Activated CD8-positive, alpha-beta T cell treated with anti-CD3 and anti-CD28 coated beads for 36 hours (primary cell): ENCODE data around the gene ARR3. TPM values are rescaled to one million over a fixed set of nuclear protein-coding genes. Genes with fewer than 3 reads are reported as not detected.

Experiments
- ATAC-seq: fragments of 200-7000 bp; cut with Tn5 transposase; one replicate; pipeline ENCODE4 v1.10.0; 2021; ENCODE audit warnings: mild to moderate bottlenecking, moderate library complexity
- CTCF ChIA-PET: fragments of 350-600 bp; sonication (Branson Sonifier 250); formaldehyde crosslinking; loops from one replicate; lab custom pipeline; 2021; ENCODE audit warnings: antibody characterized with exemption; lab: Charles Lee
- POLR2A ChIA-PET: fragments of 350-600 bp; sonication (Branson Sonifier 250); formaldehyde crosslinking; loops from one replicate; lab custom pipeline; 2021; ENCODE audit warnings: antibody characterized with exemption; lab: Charles Lee
- DNase-seq: peaks from one replicate; pipeline ENCODE4 v3.0.0-alpha.2; 2020
- H3K27ac Mint-ChIP-seq: one replicate; pipeline ENCODE4 v1.8.0; 2021; ENCODE audit warnings: mild to moderate bottlenecking, mixed read lengths
- H3K27me3 Mint-ChIP-seq: one replicate; pipeline ENCODE4 v1.8.0; 2021; ENCODE audit warnings: mixed read lengths
- H3K36me3 Mint-ChIP-seq: one replicate; pipeline ENCODE4 v1.8.0; 2021; ENCODE audit warnings: low read depth, mixed read lengths
- H3K4me1 Mint-ChIP-seq: one replicate; pipeline ENCODE4 v1.8.0; 2021; ENCODE audit warnings: low read depth, mixed read lengths
- H3K4me3 Mint-ChIP-seq: one replicate; pipeline ENCODE4 v1.8.0; 2021; ENCODE audit warnings: mild to moderate bottlenecking, moderate library complexity, mixed read lengths
- H3K9me3 Mint-ChIP-seq: one replicate; pipeline ENCODE4 v1.8.0; 2021; ENCODE audit warnings: mixed read lengths
- intact Hi-C: fragments of 100-400 bp; cut with micrococcal nuclease; formaldehyde crosslinking; loops from one replicate; pipeline ENCODE4 v1.10.0; 2022
- total RNA-seq, 2 experiments: library from RNA; stranded (reverse); gene quantifications; one replicate each; pipeline ENCODE4 v1.2.3, GENCODE V29; 2021
- TF ChIP-seq, protein P1 (sequence below): fragments of 200-600 bp; IDR thresholded peaks from one replicate; pipeline ENCODE4 v1.8.0; 2022; ENCODE audit warnings: antibody characterized with exemption, mild to moderate bottlenecking

Gene ARR3
- total RNA-seq, 2 experiments from 2014 or later: not detected

DNA sequence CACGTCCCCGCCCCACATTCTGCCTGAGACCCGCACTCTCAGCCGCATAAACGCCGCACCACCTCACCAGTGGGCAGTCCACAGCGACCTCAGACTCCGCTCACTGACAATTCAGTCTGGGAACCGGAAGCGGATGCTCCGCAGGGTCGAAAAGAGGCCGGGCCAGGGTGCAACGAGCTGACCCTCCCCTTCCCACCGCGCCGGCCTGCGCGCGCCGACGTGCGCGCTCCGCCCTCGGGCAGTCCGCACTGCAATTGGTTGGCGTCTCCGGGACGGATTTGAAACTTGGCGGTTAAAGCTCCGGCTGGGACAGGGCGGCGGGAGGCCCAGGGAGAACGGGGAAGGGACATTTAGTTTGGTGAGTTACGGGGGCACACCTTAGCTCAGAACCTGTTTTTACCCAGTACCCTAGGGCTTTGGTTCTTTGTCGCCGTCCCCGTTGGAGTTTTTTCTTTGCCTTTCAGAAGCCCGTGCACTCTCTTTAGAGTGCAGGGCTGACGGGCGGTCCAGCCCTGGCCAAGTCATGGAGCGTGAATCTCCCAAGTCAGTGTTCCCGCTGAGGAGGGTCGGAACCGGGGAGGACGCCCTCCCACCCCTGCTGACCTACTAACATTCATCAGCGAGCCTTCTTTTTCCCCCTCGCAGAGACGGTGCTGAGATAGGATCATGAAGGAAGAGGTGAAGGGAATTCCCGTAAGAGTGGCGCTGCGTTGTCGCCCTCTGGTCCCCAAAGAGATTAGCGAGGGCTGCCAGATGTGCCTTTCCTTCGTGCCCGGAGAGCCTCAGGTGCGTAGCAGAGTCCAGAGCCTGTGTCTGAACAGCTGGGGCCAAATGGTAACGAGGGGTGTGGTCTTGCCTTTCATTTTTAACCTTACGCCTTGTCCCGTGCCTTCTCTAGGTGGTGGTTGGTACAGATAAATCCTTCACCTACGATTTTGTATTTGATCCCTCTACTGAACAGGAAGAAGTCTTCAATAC, 21.9 kb downstream of the ARR3 start, which contains the start of the genes KIF4A and PDZD11:
Gene KIF4A, plus strand, starts transcription at position 312 of the 978 bp plus-strand sequence. Its CDS starts 355 bp downstream, at position 667.
Gene PDZD11, minus strand, starts transcription at position 135 of the 978 bp plus-strand sequence. CDS start 586 bp downstream, outside the sequence.
- Mint-ChIP-seq H3K9me3 (no peaks in the 10 kb centered on the region), H3K27ac (peak within 1 kb of the TSS; percentile 85), H3K4me3 (peak within 1 kb of the TSS; percentile 90), H3K27me3 (no peaks in the 10 kb centered on the region), H3K4me1 (peaks cover 9% of the 10 kb centered on the region), H3K36me3 (peaks cover 7% of the 10 kb centered on the region)
- DNase-seq (peak; percentile 85), ATAC-seq (peak; percentile 99)
- POLR2A ChIA-PET: interaction anchor here (0.9 to 1.4 kb wide), 2 partner anchors 144 to 156 kb away, joined by 3 read pairs; partner anchors contain the start of gene IGBP1
- TF ChIP-seq, protein P1, sequence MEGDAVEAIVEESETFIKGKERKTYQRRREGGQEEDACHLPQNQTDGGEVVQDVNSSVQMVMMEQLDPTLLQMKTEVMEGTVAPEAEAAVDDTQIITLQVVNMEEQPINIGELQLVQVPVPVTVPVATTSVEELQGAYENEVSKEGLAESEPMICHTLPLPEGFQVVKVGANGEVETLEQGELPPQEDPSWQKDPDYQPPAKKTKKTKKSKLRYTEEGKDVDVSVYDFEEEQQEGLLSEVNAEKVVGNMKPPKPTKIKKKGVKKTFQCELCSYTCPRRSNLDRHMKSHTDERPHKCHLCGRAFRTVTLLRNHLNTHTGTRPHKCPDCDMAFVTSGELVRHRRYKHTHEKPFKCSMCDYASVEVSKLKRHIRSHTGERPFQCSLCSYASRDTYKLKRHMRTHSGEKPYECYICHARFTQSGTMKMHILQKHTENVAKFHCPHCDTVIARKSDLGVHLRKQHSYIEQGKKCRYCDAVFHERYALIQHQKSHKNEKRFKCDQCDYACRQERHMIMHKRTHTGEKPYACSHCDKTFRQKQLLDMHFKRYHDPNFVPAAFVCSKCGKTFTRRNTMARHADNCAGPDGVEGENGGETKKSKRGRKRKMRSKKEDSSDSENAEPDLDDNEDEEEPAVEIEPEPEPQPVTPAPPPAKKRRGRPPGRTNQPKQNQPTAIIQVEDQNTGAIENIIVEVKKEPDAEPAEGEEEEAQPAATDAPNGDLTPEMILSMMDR: no peak
- CTCF ChIA-PET: interaction anchor here (1.1 to 1.4 kb wide), 2 partner anchors 144 to 155 kb away, joined by 3 read pairs; no protein-coding TSS in a partner anchor
- intact Hi-C loops: no loop called here

DNA sequence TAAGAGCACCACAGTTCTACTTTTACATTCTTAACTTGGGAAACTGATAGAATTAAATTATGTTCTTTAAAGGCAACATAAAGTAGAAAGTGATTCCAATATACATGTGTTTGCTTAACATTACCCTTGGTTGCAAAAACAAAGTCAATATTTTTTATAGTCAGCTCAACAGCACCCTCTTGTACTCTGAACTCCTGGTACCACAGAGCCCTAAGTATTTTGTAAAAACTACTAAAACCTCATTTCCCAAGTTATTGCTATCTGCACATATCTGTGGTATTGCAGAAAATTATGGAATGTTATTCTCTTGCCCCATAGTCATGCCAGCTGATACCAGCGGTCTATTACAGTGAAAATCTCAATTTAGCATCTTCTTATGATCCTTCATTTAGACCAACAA, 24.7 kb downstream of the ARR3 start:
- intact Hi-C loops: no loop called here
- Mint-ChIP-seq H3K36me3 (peaks cover 6% of the 10 kb centered on the region), H3K9me3 (no peaks in the 10 kb centered on the region), H3K4me3 (no peak overlapping the region), H3K27ac (no peak overlapping the region), H3K27me3 (no peaks in the 10 kb centered on the region), H3K4me1 (peaks cover 9% of the 10 kb centered on the region)
- no peak for DNase-seq
- ChIA-PET POLR2A (no interaction called here), CTCF (no interaction called here)
- TF ChIP-seq, protein P1: no peak
- ATAC-seq: no peak

DNA sequence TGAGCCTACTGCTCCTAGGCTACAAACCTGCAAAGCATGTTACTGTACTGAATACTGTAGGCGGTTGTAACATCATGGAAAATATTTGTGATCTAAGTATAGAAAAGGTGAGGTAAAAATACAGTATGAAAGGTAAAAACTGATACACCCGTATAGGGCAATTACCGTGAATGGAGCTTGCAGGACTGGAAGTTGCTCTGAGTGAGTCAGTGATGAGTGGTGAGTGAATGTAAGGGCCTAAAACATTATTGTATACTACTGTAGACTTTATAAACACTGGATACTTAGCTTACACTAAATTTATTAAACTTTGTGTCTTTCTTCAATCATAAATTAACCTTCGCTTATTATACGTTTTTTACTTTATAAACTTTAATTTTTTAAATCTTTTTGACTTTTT, 25.5 kb downstream of the ARR3 start:
- no peak for ATAC-seq
- Mint-ChIP-seq H3K27ac (no peak overlapping the region), H3K4me1 (peaks cover 6% of the 10 kb centered on the region), H3K27me3 (no peaks in the 10 kb centered on the region), H3K36me3 (peaks cover 3% of the 10 kb centered on the region), H3K9me3 (no peaks in the 10 kb centered on the region), H3K4me3 (no peak overlapping the region)
- POLR2A ChIA-PET: no interaction called here
- TF ChIP-seq, protein P1: no peak
- intact Hi-C loops: no loop called here
- CTCF ChIA-PET: interaction anchor here (0.7 kb wide), 1 partner anchor 139 kb away, joined by 3 read pairs; no protein-coding TSS in a partner anchor
- no peak for DNase-seq

DNA sequence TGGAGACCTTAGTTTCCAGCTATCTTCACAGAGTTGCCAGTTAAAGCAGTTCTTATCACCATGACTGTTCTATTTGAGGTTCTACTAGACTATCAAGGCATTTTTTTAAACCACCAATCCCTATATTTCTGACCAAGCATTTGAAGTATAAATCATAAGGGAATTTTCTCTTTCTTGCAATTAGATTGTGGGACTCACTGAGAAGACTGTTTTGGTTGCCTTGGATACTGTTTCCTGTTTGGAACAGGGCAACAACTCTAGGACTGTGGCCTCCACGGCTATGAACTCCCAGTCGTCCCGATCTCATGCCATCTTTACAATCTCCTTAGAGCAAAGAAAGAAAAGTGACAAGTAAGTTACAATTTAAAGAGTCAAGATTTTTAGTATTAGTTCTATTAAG, 33.6 kb downstream of the ARR3 start:
- no peak for DNase-seq
- Mint-ChIP-seq H3K4me3 (no peak overlapping the region), H3K9me3 (no peaks in the 10 kb centered on the region), H3K36me3 (peaks cover 13% of the 10 kb centered on the region), H3K27ac (no peak overlapping the region), H3K27me3 (no peaks in the 10 kb centered on the region), H3K4me1 (no peaks in the 10 kb centered on the region)
- CTCF ChIA-PET: no interaction called here
- intact Hi-C loops: no loop called here
- no peak for ATAC-seq
- POLR2A ChIA-PET: no interaction called here
- TF ChIP-seq, protein P1: no peak

DNA sequence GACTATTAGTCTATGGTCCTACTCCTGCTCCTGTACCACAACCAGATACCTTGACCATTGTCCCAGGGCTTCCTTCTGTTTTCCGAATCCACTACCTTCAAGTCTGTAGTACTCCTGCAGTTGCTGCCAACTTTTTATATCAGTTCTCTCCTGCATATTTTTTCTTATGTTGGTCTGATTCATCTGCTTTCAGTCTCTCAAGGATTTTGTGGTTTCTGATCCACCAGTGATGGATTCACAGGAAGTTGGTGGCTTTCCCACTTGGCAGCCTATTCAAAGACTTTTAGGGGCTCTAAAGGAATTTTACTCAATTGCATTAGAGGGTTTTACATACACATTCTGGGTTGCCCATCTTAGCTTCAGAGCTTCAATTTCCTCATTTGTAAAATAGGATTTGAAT, 45.4 kb downstream of the ARR3 start:
- ChIA-PET CTCF (no interaction called here), POLR2A (no interaction called here)
- TF ChIP-seq, protein P1: no peak
- intact Hi-C loops: no loop called here
- Mint-ChIP-seq H3K36me3 (peaks cover 5% of the 10 kb centered on the region), H3K9me3 (no peaks in the 10 kb centered on the region), H3K27ac (no peak overlapping the region), H3K4me1 (no peaks in the 10 kb centered on the region), H3K27me3 (no peaks in the 10 kb centered on the region), H3K4me3 (no peak overlapping the region)
- no peak for DNase-seq
- no peak for ATAC-seq
